Stimulated activated CD8-positive, alpha-beta memory T cell treated with anti-CD3 and anti-CD28 coated beads, Interleukin-15, amount 100 ng/mL, for 1 hour (primary cell): ENCODE measurements around the gene SLCO3A1.
"Not testable (repeated sequence)": the region's sequence is repeated elsewhere in the genome, so short reads cannot be mapped to it uniquely, and the experiment has no call there.

Experiments used
- DNase-seq: peaks from one replicate; pipeline ENCODE4 v3.0.0-alpha.2; 2020; ENCODE audit warnings: low read depth

The SLCO3A1 gene

DNA sequence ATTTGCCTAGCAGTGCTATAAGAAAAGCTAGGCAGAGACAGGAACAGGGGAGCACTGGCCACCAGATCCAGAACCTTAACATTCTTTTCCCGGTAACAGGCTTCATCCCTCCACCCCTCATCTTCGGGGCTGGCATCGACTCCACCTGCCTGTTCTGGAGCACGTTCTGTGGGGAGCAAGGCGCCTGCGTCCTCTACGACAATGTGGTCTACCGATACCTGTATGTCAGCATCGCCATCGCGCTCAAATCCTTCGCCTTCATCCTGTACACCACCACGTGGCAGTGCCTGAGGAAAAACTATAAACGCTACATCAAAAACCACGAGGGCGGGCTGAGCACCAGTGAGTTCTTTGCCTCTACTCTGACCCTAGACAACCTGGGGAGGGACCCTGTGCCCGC, 309.1 kb downstream of the SLCO3A1 start:
- no peak for DNase-seq

DNA sequence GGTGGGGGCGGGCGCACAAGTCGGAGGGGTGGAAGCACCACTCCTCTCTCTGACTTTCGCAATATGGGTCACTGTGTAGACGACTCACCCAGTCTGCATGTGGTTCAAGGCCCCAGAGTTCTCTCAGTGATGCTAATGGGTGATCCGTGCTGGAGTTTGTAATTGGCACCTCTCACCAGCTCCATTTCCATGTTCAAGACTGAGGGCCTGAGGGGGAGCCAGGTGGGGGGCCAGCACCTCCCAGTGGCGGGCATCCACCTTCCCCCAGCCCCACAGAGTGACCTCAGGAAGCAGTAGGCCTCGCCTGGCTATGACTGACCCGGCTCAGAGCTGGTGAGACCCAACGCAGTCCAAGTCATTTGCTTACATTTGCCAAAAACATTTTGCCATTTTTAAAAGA, 310.1 kb downstream of the SLCO3A1 start:
- DNase-seq: no peak

DNA sequence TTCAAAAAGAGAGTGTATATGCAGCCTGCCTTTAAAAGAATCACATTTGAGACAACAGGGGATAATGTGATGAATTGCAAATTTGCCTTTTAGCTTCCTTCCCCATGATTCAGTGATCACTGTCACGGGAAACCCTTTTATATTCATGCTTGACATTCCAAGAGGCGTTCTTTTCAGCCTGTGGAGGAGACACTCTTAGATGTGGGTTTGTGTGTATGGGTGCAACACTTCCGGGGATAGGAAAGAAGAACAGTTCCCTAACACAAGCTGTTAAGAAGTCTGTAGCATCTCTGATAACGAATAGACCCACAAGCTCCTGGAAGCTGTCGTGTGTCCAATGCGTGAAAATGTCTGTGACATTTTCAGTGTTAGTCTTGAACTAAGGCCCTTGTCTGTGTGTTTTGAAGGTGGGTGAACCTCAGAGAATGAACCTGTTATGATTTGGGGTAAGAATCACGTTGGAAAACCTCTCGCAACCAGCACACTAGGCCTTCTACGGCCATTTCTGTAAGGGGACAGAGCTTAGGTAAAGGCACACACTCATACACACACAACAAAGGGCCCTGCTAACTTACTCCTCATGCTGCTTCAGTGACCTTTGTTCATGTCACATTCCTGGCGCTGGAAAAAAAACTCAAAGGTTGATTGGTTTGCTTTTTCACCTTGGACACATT, 311.0 kb downstream of the SLCO3A1 start:
- no peak for DNase-seq

DNA sequence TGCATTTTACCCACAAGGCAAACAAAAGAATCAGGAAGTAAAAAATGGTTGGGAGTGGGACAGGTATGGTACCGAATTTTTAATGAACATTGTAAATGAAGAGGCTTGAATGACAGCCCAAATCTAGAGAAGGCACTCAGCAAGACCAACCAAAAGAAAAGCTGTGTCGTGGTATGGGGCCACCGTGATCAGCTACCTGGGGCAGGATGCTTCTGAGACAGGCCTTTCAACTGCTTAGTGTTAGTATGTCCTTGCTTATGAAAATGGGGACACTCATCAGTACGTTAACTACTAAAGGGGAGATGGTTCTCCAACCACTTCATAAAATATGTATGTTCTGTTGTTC, 311.5 kb downstream of the SLCO3A1 start:
- no peak for DNase-seq

DNA sequence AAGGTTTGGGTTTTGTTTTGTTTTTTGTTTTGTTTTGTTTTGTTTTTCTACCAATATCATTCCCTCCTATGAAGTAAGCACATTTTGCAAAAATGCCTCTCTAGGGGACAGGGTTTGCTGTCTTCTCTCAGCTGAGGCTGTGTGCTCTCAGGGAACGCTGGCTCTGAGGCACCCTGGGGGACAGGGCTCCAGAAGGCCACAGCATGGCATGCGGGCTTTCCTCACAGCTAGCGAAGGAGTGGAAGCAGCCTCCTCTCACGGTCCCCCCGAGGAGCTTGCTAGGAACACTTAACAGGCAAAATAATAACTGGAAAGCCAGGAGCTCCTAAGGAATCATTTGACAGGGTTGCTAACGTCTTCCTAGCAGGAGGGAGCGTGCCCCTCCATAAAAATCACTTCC, 312.5 kb downstream of the SLCO3A1 start:
- no peak for DNase-seq

DNA sequence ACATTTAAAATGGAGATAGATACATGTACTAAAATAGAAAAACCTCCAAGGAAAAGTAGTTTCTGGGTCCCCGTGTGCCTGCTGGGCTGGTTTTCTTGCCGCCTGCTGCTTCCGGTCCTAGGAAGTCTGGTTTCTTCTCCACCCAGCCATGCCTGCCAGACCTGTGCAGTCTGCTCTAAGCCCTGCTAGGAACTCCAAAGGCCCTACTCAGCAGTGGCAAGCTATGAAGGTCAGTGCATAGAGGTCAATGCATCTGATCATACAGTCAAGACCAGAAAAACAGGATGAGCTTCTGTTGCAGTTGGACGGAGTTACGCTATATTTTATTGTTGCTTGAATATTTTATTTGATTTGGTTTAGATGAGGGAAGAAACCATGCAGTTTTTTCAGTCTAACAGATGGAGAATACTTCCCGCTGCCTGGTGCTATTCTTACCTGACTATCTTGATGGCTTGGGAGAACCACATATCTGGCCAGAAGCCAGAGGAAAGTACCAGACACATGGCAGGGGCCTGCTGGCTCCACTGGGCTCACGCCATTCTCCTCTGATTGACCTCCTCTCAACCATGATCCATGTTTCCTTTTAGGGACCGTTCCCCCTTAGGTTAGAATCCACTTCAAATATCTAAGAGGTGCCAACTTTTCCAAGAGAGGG, 313.4 kb downstream of the SLCO3A1 start:
- DNase-seq: no peak

DNA sequence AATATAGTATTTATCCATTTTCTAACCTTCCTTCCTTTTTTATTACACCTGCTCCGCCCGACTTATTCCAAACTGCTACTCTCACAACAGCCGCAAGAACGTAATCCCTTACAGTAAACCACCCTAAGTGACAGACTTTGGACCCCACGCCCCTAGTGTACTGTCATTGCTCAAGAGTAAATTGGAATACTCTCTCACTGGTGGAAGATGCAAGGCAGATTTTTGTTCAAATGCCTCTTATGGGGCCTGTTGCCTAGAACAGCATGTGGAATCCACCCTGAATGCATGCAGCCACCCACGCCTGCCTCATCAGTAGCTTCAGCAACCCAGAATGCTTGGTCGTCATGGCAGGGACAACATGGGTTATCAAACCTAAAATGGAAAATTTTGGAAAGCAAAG, 313.9 kb downstream of the SLCO3A1 start:
- DNase-seq: no peak

DNA sequence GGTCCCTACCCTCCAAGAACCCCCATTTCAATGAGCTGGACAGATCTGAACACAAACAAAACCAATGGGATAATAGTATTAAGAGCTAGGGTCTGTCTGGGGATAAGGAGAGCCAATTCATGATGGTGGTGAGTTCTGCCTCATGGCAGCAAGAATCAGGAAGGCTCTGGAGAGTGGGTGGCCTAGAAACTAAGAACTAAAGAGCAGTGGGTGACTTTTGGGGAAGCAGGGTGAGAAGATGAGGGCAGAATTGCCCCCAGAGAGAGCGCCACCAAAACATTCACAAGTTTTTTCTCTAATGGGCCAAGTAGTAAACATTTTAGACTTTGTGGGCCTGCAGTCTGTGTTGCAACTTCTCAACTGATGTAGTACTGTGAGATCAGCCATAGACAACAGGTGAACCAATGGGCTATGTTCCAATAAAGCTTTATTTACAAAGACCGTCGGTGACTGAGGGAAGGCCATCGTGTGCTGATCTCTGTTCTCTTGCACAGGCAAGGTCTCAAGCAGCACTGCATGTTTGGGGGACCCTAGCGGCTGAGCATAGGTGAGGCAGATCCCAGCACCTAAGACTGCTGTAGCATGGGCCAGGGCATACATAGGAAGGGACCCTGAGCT, 314.7 kb downstream of the SLCO3A1 start:
- DNase-seq: no peak

DNA sequence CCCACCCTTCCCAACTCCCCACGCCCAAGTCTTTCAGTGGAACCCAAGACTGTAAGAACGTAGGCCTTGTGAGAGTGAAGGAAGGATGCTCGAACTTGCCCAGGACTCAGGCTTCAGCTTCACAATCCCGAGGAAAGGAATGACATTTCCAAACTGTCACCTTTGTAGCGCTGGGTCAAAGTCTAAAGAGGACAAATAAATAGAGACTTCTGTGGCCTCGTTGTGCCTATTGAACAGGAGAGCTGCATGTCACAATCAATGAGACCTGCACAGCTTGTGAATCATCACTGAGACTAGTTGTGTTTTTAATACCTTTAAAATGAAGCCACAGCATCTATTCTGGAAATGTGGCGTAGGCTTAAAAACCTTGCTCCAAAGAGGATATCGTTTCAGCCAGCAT, 317.4 kb downstream of the SLCO3A1 start:
- DNase-seq: no peak

DNA sequence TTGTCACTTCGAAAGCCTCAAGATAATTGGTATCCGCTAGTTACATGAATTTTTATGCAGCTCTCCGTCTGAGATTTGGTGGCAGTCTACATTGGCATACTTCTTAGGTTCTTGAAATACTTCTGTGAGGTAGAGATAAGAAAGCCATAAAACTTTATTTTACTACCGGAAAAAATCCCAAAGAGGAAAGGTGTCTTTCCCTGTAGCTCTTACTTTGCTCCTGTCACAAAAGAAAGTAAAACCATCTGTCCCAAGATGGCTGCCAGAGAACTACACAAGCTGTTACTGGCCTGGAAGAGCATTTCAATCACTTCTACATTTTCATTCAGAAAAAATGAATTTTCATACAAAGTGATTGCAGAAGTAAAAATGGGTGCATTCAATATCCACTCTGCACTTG, 325.4 kb downstream of the SLCO3A1 start:
- DNase-seq: no peak

DNA sequence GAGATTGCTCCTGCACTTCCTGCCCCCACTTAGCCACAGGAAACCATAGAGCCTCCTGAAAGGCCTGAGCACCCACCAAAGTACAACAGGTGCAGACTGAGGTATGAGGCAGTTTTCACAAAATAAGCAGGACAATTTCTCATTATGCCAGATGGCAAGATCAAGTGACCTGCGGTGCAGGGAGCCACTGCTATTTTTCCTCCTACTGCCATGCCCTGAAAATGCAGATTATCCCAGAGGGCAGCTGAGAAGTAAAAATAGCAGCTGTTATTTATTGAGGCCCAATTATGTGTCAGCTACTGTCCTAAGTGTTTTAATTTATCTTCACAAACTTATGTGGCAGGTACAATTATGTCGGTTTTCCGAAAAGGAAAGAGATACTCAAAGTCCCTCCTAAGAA, 330.6 kb downstream of the SLCO3A1 start:
- no peak for DNase-seq

DNA sequence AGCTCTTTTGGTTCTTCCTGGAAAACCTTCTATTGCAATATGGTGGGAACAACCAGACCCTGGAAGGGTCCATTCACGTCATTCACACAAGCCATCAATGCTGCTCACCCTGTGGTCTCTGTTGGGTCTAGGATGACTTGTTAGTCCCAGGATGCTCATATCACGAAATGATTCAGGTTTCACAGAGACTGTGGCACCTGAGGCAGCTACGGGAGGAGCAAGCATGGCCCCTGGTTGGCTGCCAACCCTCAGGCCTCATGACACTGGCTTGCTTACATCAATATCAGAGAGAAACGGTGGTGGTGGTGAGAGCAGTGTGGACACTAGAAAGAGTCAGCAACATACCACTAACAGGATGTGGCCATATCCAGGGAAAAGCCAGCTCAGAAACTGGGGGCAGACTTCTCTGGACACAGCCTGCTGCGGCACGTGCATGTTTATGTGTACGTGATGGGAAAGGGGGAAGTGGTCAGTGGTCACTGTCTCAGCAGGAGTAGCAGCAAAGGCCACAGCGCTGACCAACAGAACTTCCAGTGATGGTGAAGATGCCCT, 331.2 kb downstream of the SLCO3A1 start:
- DNase-seq: no peak

DNA sequence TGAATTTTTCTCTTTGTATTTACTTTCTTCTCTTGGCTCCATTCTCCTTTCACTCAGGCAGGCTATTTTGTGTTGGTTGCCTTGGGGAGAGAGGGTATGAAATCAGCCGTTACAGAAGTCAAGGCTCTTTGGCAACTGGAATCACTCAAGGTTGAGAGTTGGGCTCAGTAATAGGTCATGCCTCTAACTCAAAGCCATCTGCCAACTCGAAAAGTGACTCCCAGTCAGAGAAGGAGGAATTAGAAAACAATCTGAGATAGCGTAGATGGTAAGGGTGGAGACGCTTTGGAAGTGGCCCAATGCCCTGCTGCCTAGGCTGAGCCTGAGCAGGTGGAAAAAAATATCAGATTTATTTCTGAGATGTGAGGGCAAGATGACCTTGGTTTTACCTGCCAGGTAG, 334.5 kb downstream of the SLCO3A1 start:
- no peak for DNase-seq

DNA sequence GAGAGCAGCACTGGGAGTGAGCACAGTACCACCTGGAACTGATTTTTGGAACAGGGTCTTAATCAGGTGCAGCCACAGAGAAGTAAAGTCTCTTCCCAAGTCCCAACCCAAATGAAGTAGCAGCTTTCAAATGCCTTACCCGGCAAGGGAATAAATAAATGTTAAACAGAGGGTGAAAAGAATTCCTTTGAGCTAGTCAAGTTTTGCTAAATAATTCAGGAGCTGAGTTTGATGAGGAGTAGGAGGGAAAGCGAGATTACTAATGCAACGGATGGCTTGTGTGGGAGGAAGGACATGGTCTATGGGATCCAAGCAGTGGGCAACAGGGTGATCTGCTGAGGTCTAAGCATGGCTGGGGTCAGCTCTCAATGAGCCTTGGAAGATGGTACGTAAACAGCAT, 335.7 kb downstream of the SLCO3A1 start:
- DNase-seq: no peak

DNA sequence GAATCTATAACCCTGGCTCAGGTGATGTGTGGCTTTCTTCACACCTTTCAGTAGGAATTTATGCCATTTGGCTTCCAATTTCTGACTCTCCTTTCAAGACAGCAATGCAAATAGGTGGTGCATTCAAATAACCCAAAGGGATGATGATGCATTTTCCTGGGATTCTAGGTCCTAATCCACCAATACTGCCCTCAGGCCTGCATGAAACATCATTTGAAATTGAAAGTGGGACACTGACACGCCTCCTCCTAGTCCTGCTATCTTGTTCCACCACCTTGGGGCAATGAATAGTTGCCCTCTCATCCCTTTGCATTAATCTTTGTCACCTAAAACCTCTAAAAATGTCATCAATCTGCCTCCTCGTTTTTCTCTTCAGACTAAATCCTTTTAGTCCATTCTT, 341.7 kb downstream of the SLCO3A1 start:
- no peak for DNase-seq

DNA sequence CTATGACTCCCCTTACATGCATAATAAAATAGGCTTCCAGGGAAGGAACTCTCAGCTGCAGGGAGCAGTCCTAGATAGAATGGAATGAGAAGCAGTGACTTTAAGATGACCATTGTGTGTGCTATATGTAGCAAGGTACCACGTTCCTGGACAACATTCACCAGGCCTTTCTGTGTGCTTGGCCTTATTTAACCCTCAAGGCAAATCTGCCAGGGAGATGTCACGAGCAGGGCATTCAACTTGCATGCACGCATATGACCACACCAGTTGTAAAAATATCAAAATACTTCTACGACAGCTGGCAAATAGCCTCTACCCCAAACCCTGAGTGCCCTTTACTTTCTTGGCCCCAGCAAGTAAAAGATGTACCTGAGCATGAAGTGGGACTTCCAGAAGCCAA, 342.8 kb downstream of the SLCO3A1 start:
- DNase-seq: no peak

DNA sequence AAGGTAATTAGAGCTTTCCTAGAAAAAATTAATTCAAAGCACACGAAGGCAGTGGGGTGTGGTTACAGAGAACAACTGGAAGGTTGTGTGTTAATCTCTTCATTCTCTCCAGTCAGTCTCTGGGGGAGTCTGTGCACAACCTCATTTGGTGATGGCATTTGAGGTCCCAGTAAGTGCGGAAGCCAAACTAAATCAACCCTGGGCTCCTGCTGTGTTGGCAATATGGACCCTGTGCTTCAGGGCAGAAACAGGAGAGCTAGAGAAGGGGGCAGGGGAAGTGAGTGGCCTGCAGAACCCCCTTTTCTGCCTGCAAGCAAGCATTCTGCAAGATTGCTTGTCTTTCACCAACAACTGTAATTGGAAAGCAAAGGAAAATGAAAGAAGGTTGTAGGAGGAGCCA, 344.2 kb downstream of the SLCO3A1 start:
- no peak for DNase-seq

DNA sequence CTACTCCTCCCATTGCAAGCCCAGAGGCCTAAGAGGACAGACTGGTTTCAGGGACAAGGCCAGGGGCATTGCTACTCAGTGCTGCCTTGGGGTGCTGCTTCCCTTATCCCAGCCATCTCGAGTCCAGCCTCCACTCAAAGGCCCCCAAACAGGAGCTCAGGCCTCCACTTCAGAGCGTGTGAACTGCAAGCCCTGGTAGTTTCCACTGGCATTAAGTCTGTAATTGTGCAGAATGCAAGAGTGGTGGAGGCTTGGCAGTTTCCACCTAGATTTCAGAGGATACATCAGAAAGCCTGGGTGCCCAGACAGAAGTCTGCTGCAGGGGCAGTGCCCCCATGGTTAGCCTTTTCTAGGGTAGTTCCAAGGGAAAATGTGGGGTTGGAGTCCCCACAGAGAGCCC, 347.4 kb downstream of the SLCO3A1 start:
- no peak for DNase-seq

DNA sequence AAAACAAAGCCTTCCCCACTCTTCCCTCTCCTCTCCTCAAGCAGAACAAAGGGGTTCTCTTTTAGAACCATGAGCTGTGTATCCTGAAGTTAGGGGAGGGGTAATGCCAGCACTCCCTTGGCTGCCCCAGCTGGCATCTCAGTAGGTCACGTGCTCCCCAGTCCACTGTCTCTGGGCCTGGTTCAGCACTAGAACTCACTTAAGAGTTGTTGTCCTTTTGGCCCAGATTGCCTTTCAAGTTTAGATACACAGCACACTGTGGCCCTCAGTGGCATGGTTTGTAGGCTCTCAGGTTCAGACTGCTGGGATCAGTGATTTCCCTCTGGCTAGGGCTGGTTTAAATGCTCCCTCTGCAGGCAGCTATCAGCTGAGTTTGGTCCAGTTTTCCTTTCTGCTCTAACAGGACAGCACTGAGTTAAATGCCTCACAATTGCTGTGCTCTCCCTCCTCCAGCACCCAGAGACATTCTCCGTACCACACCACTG, 351.8 kb downstream of the SLCO3A1 start:
- DNase-seq: no peak

DNA sequence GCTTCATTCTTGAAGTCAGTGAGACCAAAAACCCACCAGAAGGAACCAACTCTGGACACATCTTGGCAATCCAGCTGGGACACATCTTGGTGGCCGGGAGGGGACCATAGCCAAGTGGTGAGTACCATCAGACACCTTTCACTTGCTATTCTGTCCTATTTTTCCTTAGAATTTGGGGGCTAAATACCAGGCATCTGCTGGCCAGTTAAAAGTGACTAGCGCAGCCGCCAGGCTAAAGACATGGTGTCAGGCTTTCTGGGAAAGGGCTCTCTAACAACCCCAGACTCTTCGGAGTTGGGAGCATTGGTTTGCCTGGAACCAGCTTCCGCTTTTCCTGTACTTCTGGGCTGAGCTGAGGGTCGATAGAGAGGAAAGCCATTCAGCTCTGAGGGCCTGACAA, 354.1 kb downstream of the SLCO3A1 start:
- DNase-seq: not testable (repeated sequence)
